Nephron (organoid): ENCODE data around the gene ISCA2.

Experiments used
- H3K27ac Mint-ChIP-seq, 3 experiments: 2 replicates each; pipeline ENCODE4 v1.8.0; 2020; ENCODE audit warnings: mixed read lengths in 3 of 3, mild to moderate bottlenecking in 2 of 3, moderate library complexity in 1 of 3
- H3K27me3 Mint-ChIP-seq: 2 replicates; pipeline ENCODE4 v1.8.0; 2021; ENCODE audit warnings: low read depth, mild to moderate bottlenecking, moderate library complexity, mixed read lengths
- H3K36me3 Mint-ChIP-seq: 2 replicates; pipeline ENCODE4 v1.8.0; 2020; ENCODE audit warnings: low read depth, mixed read lengths
- H3K4me1 Mint-ChIP-seq: 2 replicates; pipeline ENCODE4 v1.8.0; 2020; ENCODE audit warnings: mixed read lengths
- H3K4me3 Mint-ChIP-seq, 3 experiments: 2 replicates each; pipeline ENCODE4 v1.8.0; 2020; ENCODE audit warnings: mild to moderate bottlenecking in 3 of 3, mixed read lengths in 3 of 3, moderate library complexity in 2 of 3
- H3K9me3 Mint-ChIP-seq: 2 replicates; pipeline ENCODE4 v1.8.0; 2020; ENCODE audit warnings: mixed read lengths
- CTCF ChIP-seq, 3 experiments: fragments of 200-600 bp; sonication (generic); IDR thresholded peaks; one replicate each; pipeline ENCODE4 v1.5.0; 2021; ENCODE audit warnings: antibody characterized with exemption in 3 of 3; ENCODE audit not compliant: unreplicated experiment in 3 of 3

ISCA2 gene

GRCh38 chr14:74488786-74489397, 4.7 kb upstream of the ISCA2 start:
- no peaks in the 10 kb centered on the region for H3K9me3 Mint-ChIP-seq
- H3K36me3 Mint-ChIP-seq: peaks cover 7% of the 10 kb centered on the region
- peak overlapping the region; percentile 39 to 74 (median 61) for H3K27ac Mint-ChIP-seq
- H3K27me3 Mint-ChIP-seq: no peaks in the 10 kb centered on the region
- H3K4me3 Mint-ChIP-seq: peak overlapping the region in 2 of 3 experiments; percentile 12 to 41
- peaks cover 15% of the 10 kb centered on the region for H3K4me1 Mint-ChIP-seq
- TF ChIP-seq CTCF (IDR thresholded peaks at IDR 0.05; ENCODE audit: unreplicated experiment in 3 of 3): no peak

GRCh38 chr14:74490486-74490885, 3.1 kb upstream of the ISCA2 start:
- no peaks in the 10 kb centered on the region for H3K9me3 Mint-ChIP-seq

GRCh38 chr14:74491956-74492775, 1.4 kb upstream of the ISCA2 start:
- Mint-ChIP-seq H3K27me3 (no peaks in the 10 kb centered on the region), H3K4me1 (peaks cover 22% of the 10 kb centered on the region), H3K27ac (no peak overlapping the region), H3K9me3 (no peaks in the 10 kb centered on the region), H3K36me3 (no peaks in the 10 kb centered on the region), H3K4me3 (no peak overlapping the region)
- peak in 1 of 3 experiments; percentile 33 for TF ChIP-seq CTCF (IDR thresholded peaks at IDR 0.05; ENCODE audit: unreplicated experiment in 3 of 3)

More at GRCh38 chr14:74490486-74490885, 3.1 kb upstream of the ISCA2 start:
- Mint-ChIP-seq H3K27ac (no peak overlapping the region), H3K36me3 (peaks cover under 1% of the 10 kb centered on the region), H3K4me1 (peaks cover 22% of the 10 kb centered on the region), H3K4me3 (peak overlapping the region in 1 of 3 experiments; percentile 31), H3K27me3 (no peaks in the 10 kb centered on the region)
- TF ChIP-seq CTCF (IDR thresholded peaks at IDR 0.05; ENCODE audit: unreplicated experiment in 3 of 3): no peak

- H3K27ac Mint-ChIP-seq: peak within 1 kb of the TSS in 2 of 3 experiments; percentile 43 to 84
- H3K9me3 Mint-ChIP-seq: no peaks in the 10 kb centered on the region
- H3K4me3 Mint-ChIP-seq: no peak within 1 kb of the TSS
- H3K36me3 Mint-ChIP-seq: no peaks in the 10 kb centered on the region
- H3K27me3 Mint-ChIP-seq: no peaks in the 10 kb centered on the region
- TF ChIP-seq CTCF (IDR thresholded peaks at IDR 0.05; ENCODE audit: unreplicated experiment in 3 of 3): no peak
- H3K4me1 Mint-ChIP-seq: peaks cover 18% of the 10 kb centered on the region
Measured at GRCh38 chr14:74492776-74493342, 706 bp upstream of the ISCA2 start, which contains the start of gene NPC2. Gene NPC2 (minus strand): TSS chr14:74493305. CDS start chr14:74493274, 31 bp downstream.

- H3K36me3 Mint-ChIP-seq: no peaks in the 10 kb centered on the region
- H3K9me3 Mint-ChIP-seq: no peaks in the 10 kb centered on the region
- no peaks in the 10 kb centered on the region for H3K27me3 Mint-ChIP-seq
- peaks cover 9% of the 10 kb centered on the region for H3K4me1 Mint-ChIP-seq
- no peak overlapping the region for H3K27ac Mint-ChIP-seq
- H3K4me3 Mint-ChIP-seq: no peak overlapping the region
- TF ChIP-seq CTCF (IDR thresholded peaks at IDR 0.05; ENCODE audit: unreplicated experiment in 3 of 3): no peak
Measured at GRCh38 chr14:74495356-74495755, 1.8 kb downstream of the ISCA2 start.
